GM18526 (cell line): Measurements from ENCODE around the gene ADTRP.

ENCODE experiments used
- POLR2A ChIP-seq: IDR thresholded peaks from 3 replicates; pipeline ENCODE4 v1.6.1; 2011; ENCODE audit not compliant: insufficient read length; ENCODE audit errors: extremely low read depth

The ADTRP gene, protein sequence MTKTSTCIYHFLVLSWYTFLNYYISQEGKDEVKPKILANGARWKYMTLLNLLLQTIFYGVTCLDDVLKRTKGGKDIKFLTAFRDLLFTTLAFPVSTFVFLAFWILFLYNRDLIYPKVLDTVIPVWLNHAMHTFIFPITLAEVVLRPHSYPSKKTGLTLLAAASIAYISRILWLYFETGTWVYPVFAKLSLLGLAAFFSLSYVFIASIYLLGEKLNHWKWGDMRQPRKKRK

DNA sequence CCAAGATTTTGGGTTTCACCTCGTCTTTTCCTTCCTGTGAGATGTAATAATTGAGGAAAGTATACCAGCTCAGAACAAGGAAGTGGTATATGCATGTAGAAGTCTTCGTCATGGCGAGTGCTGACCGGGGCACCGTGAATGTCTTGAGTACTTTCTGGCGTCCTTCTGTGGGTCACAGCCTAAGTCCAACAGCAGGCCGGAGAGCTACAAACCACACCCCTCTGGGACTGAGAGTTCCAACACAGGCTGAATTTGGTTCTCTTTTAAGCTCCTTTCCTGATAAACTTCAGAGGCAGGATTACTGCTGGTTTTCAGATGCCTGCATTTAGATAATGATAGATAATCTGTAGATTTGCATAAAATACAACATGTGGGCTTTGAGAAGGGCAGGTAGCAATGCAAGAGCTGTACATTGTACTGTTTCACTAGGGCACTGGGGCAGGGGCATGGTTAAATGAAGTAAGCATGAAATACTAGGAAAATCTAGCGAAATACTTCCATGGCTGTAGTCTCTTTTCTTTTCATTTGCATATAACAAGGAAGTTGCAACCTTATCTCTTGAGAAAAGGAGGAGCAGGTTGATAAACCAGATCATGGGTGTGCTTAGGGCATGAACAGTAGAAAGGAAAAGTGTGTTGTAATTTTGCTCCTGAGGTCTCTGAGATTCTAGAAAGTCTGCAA, at the start of gene ADTRP:
TSS of gene ADTRP (minus strand) at position 156 of the 681 bp plus-strand sequence. CDS start at position 112, 44 bp downstream.
- TF ChIP-seq POLR2A, result no peak

DNA sequence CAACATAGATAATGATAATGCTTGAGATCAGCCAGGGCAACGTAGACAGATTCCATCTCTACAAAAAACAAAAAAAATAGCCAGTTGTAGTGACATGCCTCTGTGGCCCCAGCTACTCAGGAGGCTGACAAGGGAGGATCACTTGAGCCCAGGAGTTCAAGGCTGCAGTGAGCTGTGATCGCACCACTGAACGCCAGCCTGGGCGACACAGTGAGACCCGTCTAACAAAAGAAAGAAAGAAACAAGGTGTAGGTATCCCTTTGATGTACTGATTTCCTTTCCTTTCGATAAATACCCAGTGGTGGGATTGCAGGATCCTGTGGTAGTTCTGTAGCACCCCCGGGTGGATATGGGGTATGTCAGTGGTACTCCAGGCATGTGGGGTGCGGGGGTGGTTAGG, 48.2 kb upstream of the ADTRP start:
- TF ChIP-seq POLR2A, result no peak

- TF ChIP-seq POLR2A, result no peak
Observed at GRCh38 chr6:11824986-11825385, 46.4 kb upstream of the ADTRP start.

DNA sequence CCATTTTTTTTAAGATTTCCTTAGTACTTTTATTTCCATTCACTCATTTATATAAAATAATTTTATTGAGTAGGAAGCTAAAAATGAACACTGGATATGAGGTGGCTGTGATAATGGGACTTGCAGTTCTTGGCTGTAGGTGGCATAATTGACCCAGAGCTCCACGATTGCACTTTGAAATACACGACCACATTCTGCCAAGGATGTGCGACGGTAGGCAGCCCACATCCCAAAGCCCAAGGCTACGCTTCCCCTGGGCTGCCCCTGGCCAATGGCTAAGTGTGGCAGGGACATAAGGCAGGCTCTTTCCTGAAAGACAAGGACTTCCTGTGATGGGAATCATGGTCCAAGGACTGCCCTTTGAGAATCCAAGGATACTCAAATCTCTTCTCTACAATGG, 43.7 kb upstream of the ADTRP start:
- no peak for TF ChIP-seq POLR2A

DNA sequence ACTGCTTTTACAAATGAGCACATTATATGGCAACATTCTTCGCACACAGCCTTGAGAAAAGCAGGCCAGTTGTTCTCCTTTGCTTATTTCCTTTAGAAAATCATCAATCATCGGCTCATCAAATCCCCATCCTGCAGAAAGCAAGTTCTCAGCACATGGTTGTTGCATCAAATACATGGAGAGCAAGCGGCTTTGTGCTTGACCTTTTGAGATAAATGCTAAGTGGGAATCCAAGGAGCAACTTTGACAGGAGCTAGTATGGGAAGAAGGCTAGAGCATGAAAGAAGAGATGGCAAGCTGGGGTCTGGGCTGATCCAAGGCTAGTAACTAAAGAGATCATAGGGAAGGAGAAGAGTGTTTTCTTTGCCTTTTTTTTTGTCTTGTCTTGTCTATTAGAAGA, 43.2 kb upstream of the ADTRP start:
- TF ChIP-seq POLR2A, result no peak

- no peak for TF ChIP-seq POLR2A
Observed at GRCh38 chr6:11820821-11821220, 42.2 kb upstream of the ADTRP start.

DNA sequence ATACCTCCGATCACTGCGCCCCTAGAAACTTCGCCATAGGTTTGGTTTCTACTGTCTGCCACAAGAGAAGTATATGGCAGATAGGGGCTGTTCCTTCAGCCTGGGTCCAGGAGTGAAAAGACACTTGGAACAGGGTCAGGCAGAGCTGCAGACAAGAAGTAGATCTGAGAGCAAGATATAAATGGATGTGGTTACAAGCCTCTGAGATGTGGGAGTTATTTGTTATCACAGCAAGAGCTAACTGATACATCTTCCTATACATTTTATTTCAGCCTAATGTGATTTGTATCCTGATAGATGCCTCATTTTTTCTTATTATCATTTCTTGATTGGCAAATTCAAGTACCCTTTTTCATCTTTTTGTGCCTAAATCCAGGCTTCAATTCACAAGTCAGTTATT, 40.9 kb upstream of the ADTRP start:
- no peak for TF ChIP-seq POLR2A

DNA sequence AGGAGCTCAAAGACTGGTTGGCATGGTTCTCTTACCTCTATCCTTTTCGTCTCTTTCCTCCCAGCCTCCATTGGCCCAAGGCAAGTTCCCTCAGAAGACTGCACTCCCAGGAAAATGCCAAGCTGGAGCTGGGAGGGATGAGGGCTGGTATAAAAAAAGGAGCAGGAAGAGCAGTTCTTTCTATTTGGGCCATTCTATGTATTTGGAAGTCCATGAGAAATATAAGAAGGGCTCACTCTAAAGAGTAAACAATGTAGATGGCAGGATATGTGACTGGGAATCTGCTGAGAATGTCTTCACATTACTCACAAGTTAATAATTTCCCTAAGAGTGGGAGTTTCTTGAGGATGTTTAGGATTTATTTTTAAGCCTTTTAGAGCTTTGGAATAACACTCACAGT, 36.6 kb upstream of the ADTRP start:
- no peak for TF ChIP-seq POLR2A

DNA sequence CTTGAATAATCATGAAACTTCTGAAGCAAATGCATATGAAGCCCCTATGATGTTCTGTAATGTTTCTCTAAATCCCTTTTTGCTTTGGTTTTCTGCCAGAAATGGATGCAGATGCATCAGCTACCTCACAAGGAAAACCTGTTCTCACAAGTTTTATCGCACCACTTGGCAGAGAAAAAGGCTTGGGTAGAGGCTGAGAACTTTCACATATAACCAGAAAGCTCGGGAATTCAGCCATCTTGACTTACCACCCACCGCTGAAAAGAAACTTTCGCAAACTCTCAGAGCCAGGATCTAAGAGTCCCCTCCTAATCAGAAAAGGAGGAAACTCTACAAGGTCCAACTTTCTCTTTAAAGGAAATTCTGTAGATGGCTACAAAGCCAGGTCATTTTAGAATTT, 36.2 kb upstream of the ADTRP start:
- TF ChIP-seq POLR2A, result no peak

DNA sequence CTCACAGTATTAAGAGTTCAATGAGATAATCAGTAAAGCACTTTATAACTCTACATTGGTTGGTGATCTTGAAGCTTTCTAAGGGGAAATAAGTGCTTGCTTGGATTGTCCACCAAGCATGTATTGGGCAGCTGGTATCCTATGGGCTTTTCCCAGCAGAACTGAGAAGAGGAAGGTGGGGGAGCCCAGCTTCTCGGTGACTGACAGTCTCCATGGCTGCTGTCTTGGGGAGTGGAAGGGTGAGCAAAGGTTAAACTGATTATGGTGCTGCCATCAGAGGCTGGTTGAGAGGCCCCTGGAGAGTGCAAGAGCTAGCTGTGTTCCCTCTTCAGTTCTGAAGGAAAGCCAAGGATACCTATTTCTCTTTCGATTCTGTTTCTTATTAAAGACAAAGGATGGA, 35.5 kb upstream of the ADTRP start:
- TF ChIP-seq POLR2A, result no peak

GRCh38 chr6:11813606-11814005, 35.0 kb upstream of the ADTRP start:
- TF ChIP-seq POLR2A, result no peak

DNA sequence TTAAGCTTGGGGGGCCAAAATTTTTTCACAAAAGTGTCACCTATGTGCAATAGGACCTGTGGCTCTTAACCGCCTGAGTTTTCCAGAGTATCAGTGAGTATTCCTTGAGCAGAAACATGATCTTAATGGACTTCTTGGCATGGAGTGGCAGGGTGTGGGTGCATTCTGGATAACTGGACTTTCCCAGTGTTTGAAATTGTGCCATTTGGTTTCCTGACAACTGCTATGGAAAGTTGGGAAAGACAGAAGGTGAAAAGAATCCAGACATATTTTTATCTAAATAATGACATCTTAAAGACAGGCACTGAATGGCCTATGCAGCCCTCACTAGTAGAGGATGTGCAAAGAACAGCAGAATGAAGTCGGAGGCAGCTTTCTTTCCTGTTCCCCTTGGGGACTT, 34.3 kb upstream of the ADTRP start:
- TF ChIP-seq POLR2A, result no peak

GRCh38 chr6:11812439-11812838, 33.8 kb upstream of the ADTRP start:
- no peak for TF ChIP-seq POLR2A

DNA sequence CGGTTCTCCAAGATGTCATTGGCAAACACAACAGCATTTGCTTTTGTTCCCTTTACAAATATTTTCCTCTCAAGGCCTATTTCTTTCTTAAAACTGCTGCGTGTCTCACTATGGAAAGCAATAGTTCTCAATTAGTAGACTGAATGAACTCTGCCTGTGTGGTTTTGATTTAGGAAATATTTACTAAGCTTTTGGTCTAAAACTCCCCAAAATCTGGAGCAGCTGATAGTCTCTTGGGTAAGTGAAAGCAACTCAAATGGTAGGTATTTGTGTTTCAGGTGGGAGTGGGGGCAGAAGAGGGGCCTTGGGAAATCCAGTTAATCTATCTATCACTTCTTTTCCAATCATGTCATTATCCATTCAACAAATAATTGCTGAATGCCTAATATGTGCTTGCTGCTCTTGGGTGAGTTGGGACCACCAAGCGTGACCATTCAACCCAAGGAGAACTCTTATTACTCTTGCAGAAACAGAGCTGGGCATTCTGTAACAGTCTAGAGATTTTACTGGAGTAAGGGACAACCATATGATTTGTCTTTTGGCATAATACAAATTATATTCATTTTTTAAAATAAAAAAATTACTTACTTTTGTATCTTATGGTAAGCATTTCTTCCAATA, 33.2 kb upstream of the ADTRP start:
- no peak for TF ChIP-seq POLR2A

GRCh38 chr6:11810854-11811643, 32.4 kb upstream of the ADTRP start:
- TF ChIP-seq POLR2A, result no peak
